HepG2 (cell line): Measurements from ENCODE around the gene RELL2. TPM values are rescaled to one million over a fixed set of nuclear protein-coding genes. Genes with fewer than 3 reads are reported as not detected.
A peak's percentile ranks its signal among the peaks of the same experiment; 100 is the strongest.

Experiments used
- ATAC-seq: fragments of 200-7000 bp; cut with Tn5 transposase; 3 replicates; pipeline ENCODE4 v1.9.1; 2020; ENCODE audit warnings: mild to moderate bottlenecking, moderate library complexity
- BruUV-seq: library from RNA; stranded (reverse); fragments of 400-500 nt; replicated peaks from 2 replicates; lab custom pipeline; 2021; lab: Mats Ljungman, UMichigan
- CTCF ChIA-PET: fragments of 300-600 bp; formaldehyde crosslinking; extraction: SDS; loops from one replicate; lab custom pipeline; 2021; ENCODE audit warnings: low total read pairs, inconsistent platforms, low intra/inter-chr PET ratio; lab: Yijun Ruan, JAX
- POLR2A ChIA-PET: fragments of 350-600 bp; sonication (Branson Sonifier 250); formaldehyde crosslinking; loops from one replicate; lab custom pipeline; 2020; ENCODE audit warnings: antibody characterized with exemption, inconsistent platforms; lab: Yijun Ruan, JAX
- DNase-seq: peaks from one replicate; pipeline ENCODE4 v3.0.0-alpha.2; 2015; ENCODE audit warnings: low spot score
- FAIRE-seq: peaks from 3 replicates; lab custom pipeline; 2011; peaks lifted over from hg19 to GRCh38; lab: Jason Lieb, UNC
- H2AFZ ChIP-seq: one replicate; pipeline ENCODE4 v1.6.1; 2011; ENCODE audit warnings: low read length, inconsistent platforms
- H3K27ac ChIP-seq: fragments of 300-600 bp; 3 replicates; pipeline ENCODE4 v1.8.0; 2011; ENCODE audit warnings: mixed run types, mild to moderate bottlenecking, mixed read lengths, low read length, inconsistent platforms; ENCODE audit not compliant: insufficient read depth; ENCODE audit errors: extremely low read length
- H3K27me3 ChIP-seq, 2 experiments: fragments of 200-600 bp in 1 of 2; 2 replicates in 1 of 2; 3 replicates in 1 of 2; pipeline versions ENCODE4 v1.6.0 to v1.8.0; 2011; ENCODE audit warnings: low read length in 2 of 2, mild to moderate bottlenecking in 2 of 2, moderate library complexity in 2 of 2, inconsistent platforms in 1 of 2; ENCODE audit not compliant: insufficient read depth in 2 of 2, control insufficient read depth in 1 of 2
- H3K36me3 ChIP-seq, 2 experiments: fragments of 200-600 bp in 1 of 2; replicated peaks in 1 of 2; 2 replicates in 1 of 2; 3 replicates in 1 of 2; pipeline versions ENCODE4 v1.5.1 to v1.8.0; 2011; ENCODE audit warnings: low read length in 2 of 2, inconsistent platforms in 1 of 2; ENCODE audit not compliant: insufficient read depth in 2 of 2, control insufficient read depth in 1 of 2
- H3K4me1 ChIP-seq: 2 replicates; pipeline ENCODE4 v1.5.1; 2012; ENCODE audit warnings: low read length, inconsistent platforms; ENCODE audit not compliant: insufficient read depth
- H3K4me2 ChIP-seq: 2 replicates; pipeline ENCODE4 v1.6.0; 2011; ENCODE audit warnings: low read depth, low read length, inconsistent platforms
- H3K4me3 ChIP-seq, 3 experiments: fragments of 200-600 bp in 1 of 3; sonication (generic), shearing (Covaris generic) in 1 of 3; replicated peaks in 1 of 3; 2 replicates each; pipeline ENCODE4 v1.5.1; 2011 to 2016; ENCODE audit warnings: low read length in 3 of 3, inconsistent platforms in 2 of 3, low read depth in 2 of 3, mild to moderate bottlenecking in 2 of 3, control low read depth in 1 of 3, mixed read lengths in 1 of 3; ENCODE audit not compliant: insufficient read depth in 1 of 3
- H3K79me2 ChIP-seq: one replicate; pipeline ENCODE4 v1.6.1; 2011; ENCODE audit warnings: low read length, inconsistent platforms; ENCODE audit not compliant: insufficient read depth
- H3K9ac ChIP-seq: 2 replicates; pipeline ENCODE4 v1.6.0; 2011; ENCODE audit warnings: mild to moderate bottlenecking, low read depth, low read length, inconsistent platforms; ENCODE audit not compliant: insufficient read depth
- H3K9me3 ChIP-seq: 2 replicates; pipeline ENCODE4 v1.5.1; 2012; ENCODE audit warnings: mild to moderate bottlenecking, low read length
- H4K20me1 ChIP-seq: 2 replicates; pipeline ENCODE4 v1.6.0; 2011; ENCODE audit warnings: inconsistent platforms, mild to moderate bottlenecking, low read length, moderate library complexity; ENCODE audit not compliant: insufficient read depth
- AKAP8 ChIP-seq: sonication (generic); formaldehyde crosslinking; IDR thresholded peaks from 2 replicates; pipeline ENCODE4 v1.5.1; 2020; ENCODE audit warnings: mild to moderate bottlenecking, missing genetic modification reagents
- ARID2 ChIP-seq: sonication (generic); formaldehyde crosslinking; IDR thresholded peaks from 2 replicates; pipeline ENCODE4 v1.8.1; 2022; ENCODE audit warnings: mild to moderate bottlenecking, missing genetic modification reagents, borderline replicate concordance
- CCDC6 ChIP-seq: sonication (generic); formaldehyde crosslinking; IDR thresholded peaks from 2 replicates; pipeline ENCODE4 v1.8.1; 2022; ENCODE audit warnings: mild to moderate bottlenecking, missing genetic modification reagents, moderate library complexity
- FOSL2 ChIP-seq: sonication (generic); formaldehyde crosslinking; IDR thresholded peaks from 2 replicates; pipeline ENCODE4 v1.4.0; 2020; ENCODE audit warnings: missing genetic modification reagents
- GATAD2A ChIP-seq: IDR thresholded peaks from 2 replicates; pipeline ENCODE4 v1.6.1; 2016
- HMGA1 ChIP-seq: sonication (generic); formaldehyde crosslinking; conservative IDR thresholded peaks from 2 replicates; pipeline ENCODE4 v1.4.0; 2020; ENCODE audit warnings: missing genetic modification reagents
- IRF2 ChIP-seq: IDR thresholded peaks from 2 replicates; pipeline ENCODE4 v1.6.1; 2018; ENCODE audit warnings: missing genetic modification reagents, missing compliant biosample characterization
- MLX ChIP-seq: IDR thresholded peaks from 2 replicates; pipeline ENCODE4 v1.6.1; 2016
- NFE2 ChIP-seq: sonication (generic); formaldehyde crosslinking; IDR thresholded peaks from 2 replicates; pipeline ENCODE4 v1.4.0; 2020; ENCODE audit warnings: missing genetic modification reagents
- PPARG ChIP-seq: conservative IDR thresholded peaks from 2 replicates; pipeline ENCODE4 v1.6.1; 2016; ENCODE audit warnings: missing biosample characterization, missing genetic modification reagents
- SIN3B ChIP-seq: fragments of 150-350 bp; IDR thresholded peaks from 2 replicates; pipeline ENCODE4 v1.6.1; 2014; ENCODE audit warnings: low read length
- SMAD3 ChIP-seq: sonication (generic); formaldehyde crosslinking; IDR thresholded peaks from 2 replicates; pipeline ENCODE4 v1.4.0; 2020; ENCODE audit warnings: missing genetic modification reagents
- ZFY ChIP-seq: sonication (generic); formaldehyde crosslinking; IDR thresholded peaks from 2 replicates; pipeline ENCODE4 v1.4.0; 2020; ENCODE audit warnings: missing genetic modification reagents
- ZNF101 ChIP-seq: sonication (generic); formaldehyde crosslinking; IDR thresholded peaks from 2 replicates; pipeline ENCODE4 v1.4.0; 2020; ENCODE audit warnings: mild to moderate bottlenecking, low read depth, missing genetic modification reagents, borderline replicate concordance
- ZNF24 ChIP-seq: fragments of 450-650 bp; IDR thresholded peaks from 2 replicates; pipeline ENCODE4 v1.6.1; 2017; ENCODE audit warnings: antibody characterized with exemption, mild to moderate bottlenecking
- ZNF550 ChIP-seq: sonication (generic); formaldehyde crosslinking; IDR thresholded peaks from 2 replicates; pipeline ENCODE4 v1.4.0; 2020; ENCODE audit warnings: mild to moderate bottlenecking, missing genetic modification reagents, borderline replicate concordance
- ZNF747 ChIP-seq: sonication (generic); formaldehyde crosslinking; IDR thresholded peaks from 2 replicates; pipeline ENCODE4 v1.8.1; 2023; ENCODE audit warnings: missing genetic modification reagents, mild to moderate bottlenecking, borderline replicate concordance
- ZNF776 ChIP-seq: sonication (generic); formaldehyde crosslinking; IDR thresholded peaks from 2 replicates; pipeline ENCODE4 v1.4.0; 2020; ENCODE audit warnings: mild to moderate bottlenecking, missing genetic modification reagents
- ZSCAN9 ChIP-seq: IDR thresholded peaks from 2 replicates; pipeline ENCODE4 v1.6.1; 2016; ENCODE audit warnings: borderline replicate concordance
- WGBS: methylation state at CpG from one replicate; pipeline ENCODE4 v1.1.6; 2017; ENCODE audit warnings: low lambda C conversion rate; 5-methylcytosine and 5-hydroxymethylcytosine counted together
- in situ Hi-C: cut with HindIII; loops from 2 replicates; pipeline ENCODE4 v1.10.0; 2017; ENCODE audit warnings: low pct_unique_long_range_greater_than_20kb; ENCODE audit not compliant: extremely low pct_ligation_motif_present
- intact Hi-C: fragments of 100-400 bp; cut with micrococcal nuclease; formaldehyde crosslinking; loops from one replicate; pipeline ENCODE4 v1.10.0; 2022; ENCODE audit not compliant: unreplicated experiment
- polyA plus RNA-seq, 8 experiments: library from polyadenylated mRNA; depleted of rRNA in 3 of 8; stranded (reverse) in 7 of 8; unstranded in 1 of 8; fragments of >200 nt; fragmentation: Illumina TruSeq in 4 of 8; extraction: Trizol in 4 of 8; gene quantifications; 2 replicates each; pipeline versions ENCODE4 v1.2.1 to v1.2.3, GENCODE V29; 2011 to 2016; ENCODE audit warnings: low read depth in 4 of 8, missing spikeins in 1 of 8, mixed read lengths in 1 of 8; ENCODE audit not compliant: insufficient read depth in 1 of 8
- total RNA-seq, 5 experiments: library from RNA; depleted of rRNA; stranded (reverse); fragments of >200 nt; fragmentation: Illumina TruSeq; extraction: Trizol; gene quantifications; 2 replicates each; pipeline ENCODE4 v1.2.3, GENCODE V29; 2016; ENCODE audit warnings: low read depth in 1 of 5
- TF ChIP-seq, protein P1 (sequence below): sonication (generic); formaldehyde crosslinking; IDR thresholded peaks from 2 replicates; pipeline ENCODE4 v1.8.0; 2022; ENCODE audit warnings: mild to moderate bottlenecking, missing genetic modification reagents
- TF ChIP-seq, protein P2 (sequence below): sonication (generic); formaldehyde crosslinking; IDR thresholded peaks from 2 replicates; pipeline ENCODE4 v1.4.0; 2020; ENCODE audit warnings: missing genetic modification reagents
- TF ChIP-seq, protein P3 (sequence below): sonication (generic); formaldehyde crosslinking; IDR thresholded peaks from 2 replicates; pipeline ENCODE4 v1.8.0; 2022; ENCODE audit warnings: mild to moderate bottlenecking, missing genetic modification reagents, borderline replicate concordance

The RELL2 gene
- total and polyA plus RNA-seq, 2 of the 13 experiments (the other 11 are each of a cell fraction or from before 2014, with no cell fraction given) = 6.4 to 8.3 TPM

DNA sequence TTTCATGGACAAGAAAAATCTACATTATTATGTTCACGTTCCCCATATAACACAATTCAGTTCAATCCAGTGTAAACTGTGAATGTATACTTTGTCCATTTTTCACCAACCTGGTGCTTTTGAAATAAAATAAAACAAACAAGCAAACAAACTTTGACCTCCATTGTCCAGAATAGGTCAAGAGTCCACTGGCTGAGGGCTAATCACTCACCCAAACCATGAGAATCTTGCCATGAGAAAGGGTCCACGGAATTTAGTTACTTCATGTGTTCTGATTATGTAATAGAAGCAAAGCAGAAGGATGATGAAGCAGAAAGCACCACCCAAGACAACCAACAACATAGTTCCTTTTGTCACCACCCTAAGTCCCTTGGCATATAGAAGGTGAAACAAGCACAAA, 46.7 kb upstream of the RELL2 start:
- in situ Hi-C loops (loop anchor here (5.0 kb wide), 1 partner anchor 47 kb away; the partner anchor contains the start of genes HDAC3 and RELL2), intact Hi-C loops (no loop called here)
- ATAC-seq (peak; percentile 81), DNase-seq (peak; percentile 83), FAIRE-seq (peak; percentile 85)
- Histone ChIP-seq H3K27ac (peak overlapping the region; percentile 84), H3K4me3 (no peak overlapping the region; a peak in 1 of 6 replicates), H2AFZ (no peak overlapping the region), H3K27me3 (no peaks in the 10 kb centered on the region), H3K9me3 (no peaks in the 10 kb centered on the region), H3K9ac (no peak overlapping the region), H3K4me2 (peak overlapping the region; percentile 40), H3K4me1 (peaks cover 43% of the 10 kb centered on the region), H3K79me2 (peaks cover 41% of the 10 kb centered on the region), H3K36me3 (peaks cover 6 to 43% of the 10 kb centered on the region in 2 experiments), H4K20me1 (no peaks in the 10 kb centered on the region)
- CTCF ChIA-PET = interaction anchor here (4.5 kb wide), 1 partner anchor 30 kb away, joined by 67 read pairs; the partner anchor contains the start of gene DIAPH1
- POLR2A ChIA-PET = interaction anchor here (1.0 to 3.6 kb wide), 3 partner anchors 26 to 46 kb away, joined by 3 to 53 read pairs (median 13); partner anchors contain the start of genes DIAPH1, HDAC3 and RELL2
- 15% methylated on average over 2 of the region's 2 CpGs for WGBS
- BruUV-seq = no TSS peak
- TF ChIP-seq ZNF101 (no peak), NFE2 (CRISPR knock-in tag) (no peak), ZNF776 (CRISPR knock-in tag) (no peak), ZNF550 (CRISPR knock-in tag) (no peak), GATAD2A (CRISPR knock-in tag) (peak; percentile 93), AKAP8 (CRISPR knock-in tag) (no peak), ZNF24 (peak; percentile 66; the same call in 1 of the 2 replicates), FOSL2 (CRISPR knock-in tag) (peak; percentile 56), HMGA1 (no peak), SIN3B (no peak), ZFY (no peak), ZNF747 (CRISPR knock-in tag) (no peak), SMAD3 (CRISPR knock-in tag) (peak; percentile 57; the same call in 1 of the 2 replicates), ZSCAN9 (CRISPR knock-in tag) (0 out of 2 replicates have a peak, but pooled peaks have one; percentile 28), IRF2 (peak; percentile 48), CCDC6 (CRISPR knock-in tag) (no peak), MLX (0 out of 2 replicates have a peak, but pooled peaks have one; percentile 78), PPARG (CRISPR knock-in tag) (peak; percentile 76), ARID2 (CRISPR knock-in tag) (no peak)
- TF ChIP-seq, protein P1, sequence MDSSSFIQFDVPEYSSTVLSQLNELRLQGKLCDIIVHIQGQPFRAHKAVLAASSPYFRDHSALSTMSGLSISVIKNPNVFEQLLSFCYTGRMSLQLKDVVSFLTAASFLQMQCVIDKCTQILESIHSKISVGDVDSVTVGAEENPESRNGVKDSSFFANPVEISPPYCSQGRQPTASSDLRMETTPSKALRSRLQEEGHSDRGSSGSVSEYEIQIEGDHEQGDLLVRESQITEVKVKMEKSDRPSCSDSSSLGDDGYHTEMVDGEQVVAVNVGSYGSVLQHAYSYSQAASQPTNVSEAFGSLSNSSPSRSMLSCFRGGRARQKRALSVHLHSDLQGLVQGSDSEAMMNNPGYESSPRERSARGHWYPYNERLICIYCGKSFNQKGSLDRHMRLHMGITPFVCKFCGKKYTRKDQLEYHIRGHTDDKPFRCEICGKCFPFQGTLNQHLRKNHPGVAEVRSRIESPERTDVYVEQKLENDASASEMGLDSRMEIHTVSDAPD (CRISPR knock-in tag) = peak; percentile 90
- TF ChIP-seq, protein P2, sequence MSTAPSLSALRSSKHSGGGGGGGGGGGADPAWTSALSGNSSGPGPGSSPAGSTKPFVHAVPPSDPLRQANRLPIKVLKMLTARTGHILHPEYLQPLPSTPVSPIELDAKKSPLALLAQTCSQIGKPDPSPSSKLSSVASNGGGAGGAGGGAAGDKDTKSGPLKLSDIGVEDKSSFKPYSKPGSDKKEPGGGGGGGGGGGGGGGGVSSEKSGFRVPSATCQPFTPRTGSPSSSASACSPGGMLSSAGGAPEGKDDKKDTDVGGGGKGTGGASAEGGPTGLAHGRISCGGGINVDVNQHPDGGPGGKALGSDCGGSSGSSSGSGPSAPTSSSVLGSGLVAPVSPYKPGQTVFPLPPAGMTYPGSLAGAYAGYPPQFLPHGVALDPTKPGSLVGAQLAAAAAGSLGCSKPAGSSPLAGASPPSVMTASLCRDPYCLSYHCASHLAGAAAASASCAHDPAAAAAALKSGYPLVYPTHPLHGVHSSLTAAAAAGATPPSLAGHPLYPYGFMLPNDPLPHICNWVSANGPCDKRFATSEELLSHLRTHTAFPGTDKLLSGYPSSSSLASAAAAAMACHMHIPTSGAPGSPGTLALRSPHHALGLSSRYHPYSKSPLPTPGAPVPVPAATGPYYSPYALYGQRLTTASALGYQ (CRISPR knock-in tag) = no peak
- TF ChIP-seq, protein P3, sequence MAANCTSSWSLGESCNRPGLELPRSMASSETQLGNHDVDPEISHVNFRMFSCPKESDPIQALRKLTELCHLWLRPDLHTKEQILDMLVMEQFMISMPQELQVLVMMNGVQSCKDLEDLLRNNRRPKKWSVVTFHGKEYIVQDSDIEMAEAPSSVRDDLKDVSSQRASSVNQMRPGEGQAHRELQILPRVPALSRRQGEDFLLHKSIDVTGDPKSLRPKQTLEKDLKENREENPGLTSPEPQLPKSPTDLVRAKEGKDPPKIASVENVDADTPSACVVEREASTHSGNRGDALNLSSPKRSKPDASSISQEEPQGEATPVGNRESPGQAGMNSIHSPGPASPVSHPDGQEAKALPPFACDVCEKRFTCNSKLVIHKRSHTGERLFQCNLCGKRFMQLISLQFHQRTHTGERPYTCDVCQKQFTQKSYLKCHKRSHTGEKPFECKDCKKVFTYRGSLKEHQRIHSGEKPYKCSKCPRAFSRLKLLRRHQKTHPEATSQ (CRISPR knock-in tag) = peak; percentile 86; the same call in 1 of the 2 replicates
